Lung (tissue), 12 donors: Measurements from ENCODE around the gene TMEM147. TPM values are rescaled to one million over a fixed set of nuclear protein-coding genes. Genes with fewer than 3 reads are reported as not detected.

ENCODE experiments used
- ATAC-seq: fragments of 200-7000 bp; cut with Tn5 transposase; one replicate; pipeline ENCODE4 v1.9.1; 2020; ENCODE audit warnings: moderate number of reproducible peaks; ENCODE audit not compliant: insufficient read depth, low FRiP score
- DNase-seq, 3 donors: peaks; one replicate each; pipeline ENCODE4 v3.0.0-alpha.2; 2013 to 2017
- H3K27ac ChIP-seq, 2 donors: one replicate each; pipeline ENCODE4 v1.5.1; 2013; ENCODE audit warnings: mild to moderate bottlenecking in 2 of 2, moderate library complexity in 2 of 2, control low read depth in 1 of 2, inconsistent platforms in 1 of 2, low read depth in 1 of 2, low read length in 1 of 2
- H3K27me3 ChIP-seq, 3 donors: one replicate each; pipeline ENCODE4 v1.5.1; 2013; ENCODE audit warnings: low read length in 2 of 3; ENCODE audit not compliant: control insufficient read depth in 3 of 3, insufficient read depth in 3 of 3
- H3K36me3 ChIP-seq, 4 donors: one replicate each; pipeline ENCODE4 v1.5.1; 2013; ENCODE audit warnings: low read length in 4 of 4, mild to moderate bottlenecking in 1 of 4, moderate library complexity in 1 of 4; ENCODE audit not compliant: control insufficient read depth in 4 of 4, insufficient read depth in 4 of 4
- H3K4me1 ChIP-seq, 5 donors: one replicate each; pipeline ENCODE4 v1.5.1; 2013; ENCODE audit warnings: low read length in 5 of 5, mild to moderate bottlenecking in 2 of 5, moderate library complexity in 1 of 5; ENCODE audit not compliant: control insufficient read depth in 5 of 5, insufficient read depth in 5 of 5
- H3K4me3 ChIP-seq: one replicate; pipeline ENCODE4 v1.5.1; 2013; ENCODE audit warnings: mild to moderate bottlenecking, control low read depth, moderate library complexity
- H3K9ac ChIP-seq, 2 donors: one replicate each; pipeline ENCODE4 v1.5.1; 2013; ENCODE audit warnings: low read length in 2 of 2, control low read depth in 1 of 2; ENCODE audit not compliant: insufficient read depth in 1 of 2
- H3K9me3 ChIP-seq, 4 donors: one replicate each; pipeline ENCODE4 v1.5.1; 2013; ENCODE audit warnings: low read length in 3 of 4, mild to moderate bottlenecking in 1 of 4, moderate library complexity in 1 of 4; ENCODE audit not compliant: control insufficient read depth in 4 of 4, insufficient read depth in 3 of 4
- CTCF ChIP-seq: IDR thresholded peaks from 2 replicates; pipeline ENCODE4 v1.5.1; 2012; ENCODE audit warnings: mild to moderate bottlenecking; ENCODE audit errors: control extremely low read depth, extremely low read depth
- WGBS, 2 donors: extraction: QIAGEN DNeasy Blood & Tissue Kit; methylation state at CpG; one replicate each; pipeline ENCODE4 v1.1.7; 2013; 5-methylcytosine and 5-hydroxymethylcytosine counted together
- polyA plus RNA-seq, 2 donors: library from polyadenylated mRNA; stranded (reverse); fragments of 200-250 nt; gene quantifications; one replicate each; pipeline ENCODE4 v1.2.1, GENCODE V29; 2013
- total RNA-seq, 2 donors: library from RNA; depleted of rRNA in 1 of 2; stranded (reverse); fragments of >200 nt in 1 of 2; gene quantifications; one replicate each; pipeline ENCODE4 v1.2.1, GENCODE V29; 2014 to 2021
- donor health status: control.
- donor health status: control.
- donor health status: Bipolar disorder and iron deficiency.
- donor health status: healthy.
- donor health status: DM: yes; HTN: yes; CAD: no.

TMEM147 gene
- total and polyA plus RNA-seq, 4 donors, result 39.0 to 167 (median 124) TPM

GRCh38 chr19:35511337-35511736, 34.1 kb upstream of the TMEM147 start:
- 75 to 83% methylated on average over 6 to 7 of the region's 7 CpGs for WGBS, 2 donors
- Histone ChIP-seq H3K27ac (no peak overlapping the region), H3K4me3 (no peak overlapping the region), H3K9ac (no peak overlapping the region), H3K9me3 (no peaks in the 10 kb centered on the region), H3K4me1 (peaks cover 0 to 13% (median 0%) of the 10 kb centered on the region in 5 donors), H3K36me3 (no peaks in the 10 kb centered on the region), H3K27me3 (peaks cover 0 to 12% (median 7%) of the 10 kb centered on the region in 3 donors)
- no peak for ATAC-seq
- no peak for DNase-seq
- TF ChIP-seq CTCF, result no peak

GRCh38 chr19:35512831-35513627, 32.4 kb upstream of the TMEM147 start:
- no peak overlapping the region for H3K4me3 ChIP-seq
- H3K9me3 ChIP-seq, result no peaks in the 10 kb centered on the region
- peaks cover 0 to 11% (median 7%) of the 10 kb centered on the region in 3 donors for H3K27me3 ChIP-seq
- ATAC-seq, result no peak
- H3K27ac ChIP-seq, result no peak overlapping the region
- 83 to 86% methylated on average over 15 of the region's 15 CpGs for WGBS, 2 donors
- peaks cover 0 to 13% (median 0%) of the 10 kb centered on the region in 5 donors for H3K4me1 ChIP-seq
- H3K36me3 ChIP-seq, result no peaks in the 10 kb centered on the region
- TF ChIP-seq CTCF, result no peak
- peak in 1 of 3 donors; percentile 29 for DNase-seq
- no peak overlapping the region for H3K9ac ChIP-seq

- no peak for DNase-seq
- no peaks in the 10 kb centered on the region for H3K9me3 ChIP-seq
- TF ChIP-seq CTCF, result no peak
- 26 to 27% methylated on average over 15 of the region's 15 CpGs for WGBS, 2 donors
- no peak within 1 kb of the TSS for H3K9ac ChIP-seq
- ATAC-seq, result no peak
- no peak within 1 kb of the TSS for H3K27ac ChIP-seq
- H3K4me1 ChIP-seq, result peaks cover 0 to 13% (median 0%) of the 10 kb centered on the region in 5 donors
- H3K36me3 ChIP-seq, result no peaks in the 10 kb centered on the region
- H3K4me3 ChIP-seq, result no peak within 1 kb of the TSS
- H3K27me3 ChIP-seq, result peaks cover 0 to 8% (median 7%) of the 10 kb centered on the region in 3 donors
Measured at GRCh38 chr19:35513628-35514281, 31.7 kb upstream of the TMEM147 start, which contains the start of gene DMKN. TSS of gene DMKN (minus strand) at chr19:35513649. CDS start at chr19:35513475, 174 bp downstream.
